Measurements from ENCODE around the gene CATSPERZ. TPM values are rescaled to one million over a fixed set of nuclear protein-coding genes. Genes with fewer than 3 reads are reported as not detected.

Gene CATSPERZ
- total and polyA plus RNA-seq, 2 of the 13 experiments (the other 11 are each of a cell fraction or from before 2014, with no cell fraction given), result 0.22 to 0.48 TPM

DNA sequence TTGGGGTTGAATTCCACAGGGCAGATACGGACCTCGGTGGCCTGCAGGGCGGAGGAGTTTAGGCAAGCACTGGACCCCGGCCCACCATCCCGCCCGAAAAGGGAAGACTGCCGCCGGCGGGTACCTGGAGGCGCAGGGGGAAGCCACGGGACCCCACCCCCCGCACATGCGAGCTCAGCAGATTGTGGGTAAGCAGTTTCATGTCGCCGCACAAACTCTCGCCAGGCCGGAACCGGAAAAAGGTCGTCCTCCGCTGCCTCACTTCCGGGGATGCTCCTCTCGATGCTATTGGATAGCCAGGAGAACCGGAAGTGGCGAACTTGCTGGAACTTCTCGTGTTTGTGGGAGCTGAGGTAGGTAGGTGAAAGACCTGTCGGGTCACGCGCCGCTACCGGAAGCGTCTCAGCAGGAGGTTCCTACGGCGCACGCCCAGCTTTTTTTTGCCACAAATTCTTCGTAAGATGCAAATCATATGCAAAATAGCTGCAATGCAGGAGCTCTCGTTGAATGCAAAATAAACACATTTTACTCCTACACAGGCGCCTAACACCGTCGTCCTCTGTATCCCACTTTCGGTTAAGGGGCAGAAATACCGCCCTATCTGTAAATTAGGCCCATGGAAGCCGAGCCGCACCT lies 17.3 kb downstream of the CATSPERZ start, which contains the start of gene TRMT112 (continued):
- TF ChIP-seq, protein P1, sequence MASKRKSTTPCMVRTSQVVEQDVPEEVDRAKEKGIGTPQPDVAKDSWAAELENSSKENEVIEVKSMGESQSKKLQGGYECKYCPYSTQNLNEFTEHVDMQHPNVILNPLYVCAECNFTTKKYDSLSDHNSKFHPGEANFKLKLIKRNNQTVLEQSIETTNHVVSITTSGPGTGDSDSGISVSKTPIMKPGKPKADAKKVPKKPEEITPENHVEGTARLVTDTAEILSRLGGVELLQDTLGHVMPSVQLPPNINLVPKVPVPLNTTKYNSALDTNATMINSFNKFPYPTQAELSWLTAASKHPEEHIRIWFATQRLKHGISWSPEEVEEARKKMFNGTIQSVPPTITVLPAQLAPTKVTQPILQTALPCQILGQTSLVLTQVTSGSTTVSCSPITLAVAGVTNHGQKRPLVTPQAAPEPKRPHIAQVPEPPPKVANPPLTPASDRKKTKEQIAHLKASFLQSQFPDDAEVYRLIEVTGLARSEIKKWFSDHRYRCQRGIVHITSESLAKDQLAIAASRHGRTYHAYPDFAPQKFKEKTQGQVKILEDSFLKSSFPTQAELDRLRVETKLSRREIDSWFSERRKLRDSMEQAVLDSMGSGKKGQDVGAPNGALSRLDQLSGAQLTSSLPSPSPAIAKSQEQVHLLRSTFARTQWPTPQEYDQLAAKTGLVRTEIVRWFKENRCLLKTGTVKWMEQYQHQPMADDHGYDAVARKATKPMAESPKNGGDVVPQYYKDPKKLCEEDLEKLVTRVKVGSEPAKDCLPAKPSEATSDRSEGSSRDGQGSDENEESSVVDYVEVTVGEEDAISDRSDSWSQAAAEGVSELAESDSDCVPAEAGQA (IDR thresholded peaks at IDR 0.05; ENCODE audit: low read depth), result peak; percentile 58
- TF ChIP-seq, protein P1 (CRISPR knock-in tag; IDR thresholded peaks at IDR 0.05; ENCODE audit: borderline replicate concordance), result no peak
- TF ChIP-seq, protein P2, sequence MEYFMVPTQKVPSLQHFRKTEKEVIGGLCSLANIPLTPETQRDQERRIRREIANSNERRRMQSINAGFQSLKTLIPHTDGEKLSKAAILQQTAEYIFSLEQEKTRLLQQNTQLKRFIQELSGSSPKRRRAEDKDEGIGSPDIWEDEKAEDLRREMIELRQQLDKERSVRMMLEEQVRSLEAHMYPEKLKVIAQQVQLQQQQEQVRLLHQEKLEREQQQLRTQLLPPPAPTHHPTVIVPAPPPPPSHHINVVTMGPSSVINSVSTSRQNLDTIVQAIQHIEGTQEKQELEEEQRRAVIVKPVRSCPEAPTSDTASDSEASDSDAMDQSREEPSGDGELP (IDR thresholded peaks at IDR 0.05; ENCODE audit: borderline replicate concordance, low read depth), result no peak
- TF ChIP-seq, protein P3, sequence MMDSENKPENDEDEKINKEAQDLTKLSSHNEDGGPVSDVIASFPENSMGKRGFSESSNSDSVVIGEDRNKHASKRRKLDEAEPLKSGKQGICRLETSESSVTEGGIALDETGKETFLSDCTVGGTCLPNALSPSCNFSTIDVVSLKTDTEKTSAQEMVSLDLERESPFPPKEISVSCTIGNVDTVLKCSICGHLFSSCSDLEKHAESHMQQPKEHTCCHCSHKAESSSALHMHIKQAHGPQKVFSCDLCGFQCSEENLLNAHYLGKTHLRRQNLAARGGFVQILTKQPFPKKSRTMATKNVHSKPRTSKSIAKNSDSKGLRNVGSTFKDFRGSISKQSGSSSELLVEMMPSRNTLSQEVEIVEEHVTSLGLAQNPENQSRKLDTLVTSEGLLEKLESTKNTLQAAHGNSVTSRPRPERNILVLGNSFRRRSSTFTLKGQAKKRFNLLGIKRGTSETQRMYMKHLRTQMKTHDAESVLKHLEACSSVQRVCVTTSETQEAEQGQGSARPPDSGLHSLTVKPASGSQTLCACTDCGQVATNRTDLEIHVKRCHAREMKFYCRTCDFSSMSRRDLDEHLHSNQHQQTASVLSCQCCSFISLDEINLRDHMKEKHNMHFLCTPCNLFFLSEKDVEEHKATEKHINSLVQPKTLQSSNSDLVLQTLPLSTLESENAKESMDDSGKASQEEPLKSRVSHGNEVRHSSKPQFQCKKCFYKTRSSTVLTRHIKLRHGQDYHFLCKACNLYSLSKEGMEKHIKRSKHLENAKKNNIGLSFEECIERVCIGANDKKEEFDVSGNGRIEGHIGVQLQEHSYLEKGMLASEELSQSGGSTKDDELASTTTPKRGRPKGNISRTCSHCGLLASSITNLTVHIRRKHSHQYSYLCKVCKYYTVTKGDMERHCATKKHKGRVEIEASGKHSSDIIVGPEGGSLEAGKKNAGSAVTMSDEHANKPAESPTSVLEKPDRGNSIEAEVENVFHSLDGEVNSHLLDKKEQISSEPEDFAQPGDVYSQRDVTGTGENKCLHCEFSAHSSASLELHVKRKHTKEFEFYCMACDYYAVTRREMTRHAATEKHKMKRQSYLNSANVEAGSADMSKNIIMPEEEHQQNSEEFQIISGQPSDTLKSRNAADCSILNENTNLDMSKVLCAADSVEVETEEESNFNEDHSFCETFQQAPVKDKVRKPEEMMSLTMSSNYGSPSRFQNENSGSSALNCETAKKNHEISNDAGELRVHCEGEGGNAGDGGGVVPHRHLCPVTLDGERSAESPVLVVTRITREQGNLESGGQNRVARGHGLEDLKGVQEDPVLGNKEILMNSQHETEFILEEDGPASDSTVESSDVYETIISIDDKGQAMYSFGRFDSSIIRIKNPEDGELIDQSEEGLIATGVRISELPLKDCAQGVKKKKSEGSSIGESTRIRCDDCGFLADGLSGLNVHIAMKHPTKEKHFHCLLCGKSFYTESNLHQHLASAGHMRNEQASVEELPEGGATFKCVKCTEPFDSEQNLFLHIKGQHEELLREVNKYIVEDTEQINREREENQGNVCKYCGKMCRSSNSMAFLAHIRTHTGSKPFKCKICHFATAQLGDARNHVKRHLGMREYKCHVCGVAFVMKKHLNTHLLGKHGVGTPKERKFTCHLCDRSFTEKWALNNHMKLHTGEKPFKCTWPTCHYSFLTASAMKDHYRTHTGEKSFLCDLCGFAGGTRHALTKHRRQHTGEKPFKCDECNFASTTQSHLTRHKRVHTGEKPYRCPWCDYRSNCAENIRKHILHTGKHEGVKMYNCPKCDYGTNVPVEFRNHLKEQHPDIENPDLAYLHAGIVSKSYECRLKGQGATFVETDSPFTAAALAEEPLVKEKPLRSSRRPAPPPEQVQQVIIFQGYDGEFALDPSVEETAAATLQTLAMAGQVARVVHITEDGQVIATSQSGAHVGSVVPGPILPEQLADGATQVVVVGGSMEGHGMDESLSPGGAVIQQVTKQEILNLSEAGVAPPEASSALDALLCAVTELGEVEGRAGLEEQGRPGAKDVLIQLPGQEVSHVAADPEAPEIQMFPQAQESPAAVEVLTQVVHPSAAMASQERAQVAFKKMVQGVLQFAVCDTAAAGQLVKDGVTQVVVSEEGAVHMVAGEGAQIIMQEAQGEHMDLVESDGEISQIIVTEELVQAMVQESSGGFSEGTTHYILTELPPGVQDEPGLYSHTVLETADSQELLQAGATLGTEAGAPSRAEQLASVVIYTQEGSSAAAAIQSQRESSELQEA (CRISPR knock-in tag; IDR thresholded peaks at IDR 0.05; ENCODE audit: not compliant biosample characterization), result no peak
- TF ChIP-seq ESRRA (CRISPR knock-in tag; IDR thresholded peaks at IDR 0.05; ENCODE audit: low read depth) (no peak; the same call in 1 of the 2 replicates), MYNN (CRISPR knock-in tag; IDR thresholded peaks at IDR 0.05; ENCODE audit: low read depth) (peak; percentile 83; the same call in 1 of the 2 replicates), RARA (CRISPR knock-in tag; IDR thresholded peaks at IDR 0.05) (no peak), HNF4A (CRISPR knock-in tag; IDR thresholded peaks at IDR 0.05) (no peak)
- TF ChIP-seq, protein P4, sequence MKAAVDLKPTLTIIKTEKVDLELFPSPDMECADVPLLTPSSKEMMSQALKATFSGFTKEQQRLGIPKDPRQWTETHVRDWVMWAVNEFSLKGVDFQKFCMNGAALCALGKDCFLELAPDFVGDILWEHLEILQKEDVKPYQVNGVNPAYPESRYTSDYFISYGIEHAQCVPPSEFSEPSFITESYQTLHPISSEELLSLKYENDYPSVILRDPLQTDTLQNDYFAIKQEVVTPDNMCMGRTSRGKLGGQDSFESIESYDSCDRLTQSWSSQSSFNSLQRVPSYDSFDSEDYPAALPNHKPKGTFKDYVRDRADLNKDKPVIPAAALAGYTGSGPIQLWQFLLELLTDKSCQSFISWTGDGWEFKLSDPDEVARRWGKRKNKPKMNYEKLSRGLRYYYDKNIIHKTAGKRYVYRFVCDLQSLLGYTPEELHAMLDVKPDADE (CRISPR knock-in tag; IDR thresholded peaks at IDR 0.05), result no peak
- TF ChIP-seq, protein P5, sequence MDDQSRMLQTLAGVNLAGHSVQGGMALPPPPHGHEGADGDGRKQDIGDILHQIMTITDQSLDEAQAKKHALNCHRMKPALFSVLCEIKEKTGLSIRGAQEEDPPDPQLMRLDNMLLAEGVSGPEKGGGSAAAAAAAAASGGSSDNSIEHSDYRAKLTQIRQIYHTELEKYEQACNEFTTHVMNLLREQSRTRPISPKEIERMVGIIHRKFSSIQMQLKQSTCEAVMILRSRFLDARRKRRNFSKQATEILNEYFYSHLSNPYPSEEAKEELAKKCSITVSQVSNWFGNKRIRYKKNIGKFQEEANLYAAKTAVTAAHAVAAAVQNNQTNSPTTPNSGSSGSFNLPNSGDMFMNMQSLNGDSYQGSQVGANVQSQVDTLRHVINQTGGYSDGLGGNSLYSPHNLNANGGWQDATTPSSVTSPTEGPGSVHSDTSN (CRISPR knock-in tag; IDR thresholded peaks at IDR 0.05; ENCODE audit: borderline replicate concordance), result no peak

Data from HepG2 (cell line).